ENCODE data around the gene STIL.
"Not testable (repeated sequence)": the region's sequence is repeated elsewhere in the genome, so short reads cannot be mapped to it uniquely, and the experiment has no call there.

Gene STIL

DNA sequence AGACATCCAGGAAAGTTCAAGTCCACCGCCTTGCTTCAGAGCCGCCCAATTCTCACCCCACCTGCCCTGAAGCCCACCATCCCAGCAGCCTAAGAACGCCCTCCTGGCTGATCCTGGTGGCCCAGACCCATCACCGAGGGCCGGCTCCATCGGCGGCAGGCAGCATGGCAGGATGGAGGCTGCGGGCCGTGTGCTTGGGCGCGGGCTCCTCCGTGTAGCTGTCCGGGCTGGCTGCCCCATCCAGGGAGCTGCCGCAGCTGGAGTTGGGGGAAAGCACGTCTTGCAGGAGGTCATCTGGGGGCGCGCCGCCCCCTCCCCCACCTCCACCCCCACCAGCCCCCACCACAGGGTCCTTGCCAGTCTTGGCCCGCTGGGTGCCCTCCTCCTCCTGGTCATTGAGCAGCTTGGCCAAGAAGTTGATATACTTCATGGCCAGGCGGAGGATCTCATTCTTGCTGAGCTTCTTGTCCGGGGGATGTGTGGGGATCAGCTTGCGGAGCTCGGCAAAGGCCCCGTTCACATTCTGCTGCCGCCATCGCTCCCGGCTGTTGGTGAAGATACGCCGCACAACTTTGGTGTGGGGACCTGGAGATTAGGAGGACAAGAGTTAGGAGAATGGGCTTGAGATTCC, 94.2 kb downstream of the STIL start:
- DNase-seq (ENCODE audit: low read depth) = no peak

DNA sequence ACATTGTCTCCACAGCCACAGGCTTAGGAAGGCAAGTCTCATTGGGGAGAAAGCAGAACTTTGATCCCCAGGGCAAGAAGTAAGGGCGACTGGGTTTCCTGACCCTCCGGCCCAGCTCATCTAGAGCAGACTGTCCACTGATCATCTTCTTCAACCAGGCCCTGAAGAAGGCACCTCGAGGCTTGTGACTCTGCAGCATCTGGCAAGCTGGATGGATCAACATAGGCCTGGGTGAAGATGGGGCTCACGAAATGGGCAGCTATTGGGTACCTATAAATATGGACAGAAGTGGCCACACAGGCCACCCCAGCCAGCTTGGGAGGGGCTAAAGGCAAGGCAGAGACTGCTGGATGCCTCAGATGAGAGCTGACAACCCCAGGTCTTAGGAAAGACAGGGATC, 94.9 kb downstream of the STIL start:
- no peak for DNase-seq (ENCODE audit: low read depth)

DNA sequence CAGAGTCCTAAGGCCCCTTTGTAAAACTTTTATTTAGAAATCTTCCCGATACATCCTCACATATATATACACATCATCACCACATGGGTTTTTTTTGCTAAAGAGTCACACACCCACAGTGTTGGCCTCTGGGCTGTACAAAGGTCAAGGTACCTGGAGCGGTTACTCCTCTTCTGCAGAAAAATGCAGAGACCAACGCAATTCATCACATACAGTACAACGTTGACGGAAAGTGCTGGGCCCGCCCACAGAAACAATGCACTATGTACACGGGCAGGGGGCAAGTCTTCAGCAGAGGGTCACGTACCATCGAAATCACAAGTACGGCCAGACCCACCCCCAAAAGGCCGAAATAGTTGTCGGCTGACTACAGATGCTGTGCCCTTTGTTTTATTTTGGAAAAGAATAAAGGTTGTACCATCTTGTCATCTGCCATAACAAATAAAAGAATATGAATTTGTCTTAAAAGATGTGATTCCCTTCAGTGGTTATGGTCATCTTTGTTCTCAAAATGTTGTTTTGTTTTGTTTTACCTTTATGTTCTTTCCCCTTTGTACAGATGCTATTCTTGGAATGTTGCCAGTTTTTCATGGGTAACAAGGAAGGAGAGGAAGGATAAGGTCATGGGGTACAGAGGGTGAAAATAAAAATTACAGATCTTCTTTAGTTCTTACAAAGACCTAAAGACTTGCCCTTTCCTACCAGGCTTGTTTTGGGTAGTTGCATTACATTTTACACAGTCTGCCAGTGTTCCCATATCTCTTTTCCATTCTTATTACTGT, 97.5 kb downstream of the STIL start:
- no peak for DNase-seq (ENCODE audit: low read depth)

DNA sequence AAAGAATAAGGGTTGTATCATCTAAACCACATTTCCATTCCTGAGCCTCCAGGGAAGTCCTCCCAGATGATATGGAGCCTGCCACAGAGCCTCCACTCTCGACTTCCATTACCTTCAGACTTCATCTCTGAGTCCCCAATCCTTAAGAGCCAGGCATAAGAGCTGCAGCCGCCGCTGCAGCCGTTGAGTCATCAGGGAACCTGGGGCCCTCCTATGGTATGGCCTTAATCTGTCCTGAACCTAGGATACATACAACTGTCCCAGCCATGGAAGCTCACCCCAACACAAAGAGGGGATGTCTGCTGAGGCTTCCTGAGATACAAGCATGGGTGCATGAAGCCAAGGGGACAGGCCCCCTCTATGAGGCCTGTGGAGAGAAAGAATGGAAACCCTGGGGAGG, 98.2 kb downstream of the STIL start:
- DNase-seq (ENCODE audit: low read depth) = no peak

DNA sequence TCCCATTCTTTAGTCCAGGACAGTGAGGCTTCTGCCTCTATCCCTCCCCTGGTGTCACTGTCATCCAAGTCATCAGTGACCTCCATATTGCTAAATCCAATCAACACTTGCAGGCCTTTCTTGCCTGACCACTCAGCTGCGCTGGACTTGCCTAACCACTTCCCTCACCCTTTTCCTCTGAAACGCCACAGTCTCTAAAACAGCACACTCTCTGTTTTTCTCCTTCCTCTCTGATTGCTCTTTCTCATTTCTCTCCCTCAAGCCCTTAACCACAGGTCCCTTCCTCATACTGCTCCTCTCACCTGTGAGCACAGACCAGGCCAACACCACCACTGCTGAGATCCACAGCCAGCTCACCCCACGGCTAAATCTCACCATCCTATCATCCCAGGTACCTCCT, 99.4 kb downstream of the STIL start:
- no peak for DNase-seq (ENCODE audit: low read depth)

DNA sequence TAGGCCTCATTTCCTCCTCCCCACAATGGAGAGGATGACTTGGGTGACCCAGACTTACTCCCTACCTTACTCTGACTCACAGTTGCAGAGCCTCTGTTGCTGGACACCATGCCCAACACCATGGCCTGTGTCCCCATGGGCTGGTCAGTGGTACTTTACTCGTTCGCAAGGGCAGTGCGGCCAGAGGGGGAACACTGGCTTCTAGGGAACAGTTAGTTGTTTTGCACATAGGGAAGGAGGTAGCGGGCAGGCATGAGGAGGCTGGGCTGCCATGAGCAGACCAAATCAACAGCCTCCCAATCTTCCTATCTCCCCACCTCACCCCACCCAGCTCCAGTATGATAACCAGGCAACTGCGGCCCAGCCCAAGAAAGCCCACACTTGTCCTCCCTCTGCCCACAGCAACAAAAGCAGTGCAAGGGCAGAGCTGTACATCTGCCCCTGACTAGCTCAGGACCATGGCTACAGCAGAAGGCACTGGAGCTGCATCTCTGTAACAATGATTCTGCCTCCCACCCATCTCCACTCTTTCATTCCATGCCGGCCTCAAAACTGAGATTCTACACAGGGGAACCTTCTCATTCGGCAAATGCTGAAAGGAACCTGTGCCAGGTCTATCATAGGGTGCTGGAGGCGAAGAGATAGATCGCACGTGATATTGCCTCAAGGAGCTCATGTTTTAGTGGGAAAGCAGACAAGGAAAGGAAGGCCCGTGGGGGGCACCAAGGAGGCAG, 100.5 kb downstream of the STIL start:
- DNase-seq (ENCODE audit: low read depth) = no peak

DNA sequence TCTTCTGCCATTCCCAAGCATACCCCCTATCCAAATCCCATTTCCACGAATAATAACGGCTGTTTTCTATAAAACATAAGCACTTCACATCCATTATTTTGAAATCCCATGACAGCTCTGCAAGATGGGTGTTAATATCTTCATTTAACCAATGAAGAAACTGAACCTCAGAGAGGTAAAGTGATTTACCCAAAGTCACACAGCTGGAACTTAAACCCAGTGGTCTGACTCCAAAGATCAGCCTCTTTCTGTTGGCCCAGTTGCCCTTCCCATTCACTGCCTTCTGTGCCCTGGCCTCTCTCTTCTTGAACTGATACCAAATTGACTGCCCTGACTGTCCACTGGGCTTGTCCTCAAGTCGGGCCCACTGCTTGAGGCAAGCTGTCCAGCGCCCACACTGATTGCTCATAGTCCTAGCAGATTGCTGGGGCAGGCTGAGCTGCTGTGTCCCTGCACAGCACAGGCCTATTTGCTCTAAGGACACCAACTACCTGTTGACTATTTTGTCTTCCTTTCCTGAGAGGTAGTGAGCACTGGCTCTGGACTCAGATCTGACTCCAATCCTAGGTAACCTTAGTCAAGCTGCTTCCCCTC, 101.2 kb downstream of the STIL start:
- no peak for DNase-seq (ENCODE audit: low read depth)

DNA sequence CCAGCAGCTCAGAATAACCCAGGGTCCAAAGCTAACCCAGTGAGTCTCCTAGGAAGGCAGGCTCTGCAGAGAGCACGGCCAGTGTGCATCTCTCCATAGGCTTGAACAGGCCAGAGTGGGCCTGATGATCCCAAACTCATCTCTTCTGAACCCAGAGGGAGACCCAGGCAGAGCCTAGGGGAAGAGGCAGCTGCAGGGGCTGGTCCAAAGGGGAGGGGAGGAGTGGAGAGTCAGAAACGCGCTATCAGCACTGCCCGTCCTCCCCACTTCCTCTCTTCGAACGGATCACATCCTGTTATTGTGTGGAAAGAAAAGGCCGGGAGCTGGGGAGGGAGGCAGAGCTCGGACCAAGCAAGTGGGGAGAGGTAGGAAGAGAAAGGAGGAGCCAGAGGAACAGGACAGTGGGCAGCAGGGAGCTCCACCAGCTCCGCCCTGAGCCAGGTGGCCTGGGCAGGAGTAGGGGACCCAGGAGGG, 102.1 kb downstream of the STIL start:
- DNase-seq (ENCODE audit: low read depth) = no peak

DNA sequence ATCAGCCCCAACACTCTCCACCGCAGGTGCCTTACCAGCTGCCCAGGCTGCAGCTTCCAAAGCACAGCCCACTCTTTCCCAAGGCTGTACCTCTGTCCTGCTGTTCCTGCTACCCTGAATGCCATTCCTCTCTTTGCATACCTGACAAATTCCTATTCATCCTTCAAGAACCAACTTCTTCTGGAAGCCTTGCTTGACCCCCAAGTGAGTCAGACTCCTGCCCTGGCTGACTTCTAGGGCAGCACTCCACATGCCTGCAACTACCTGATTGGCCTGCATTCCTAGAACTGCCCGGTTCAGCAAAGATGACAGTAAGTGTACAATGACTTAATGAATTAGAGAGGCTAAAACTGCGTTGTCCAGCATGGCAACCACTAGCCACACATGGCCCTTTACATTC, 103.3 kb downstream of the STIL start:
- no peak for DNase-seq (ENCODE audit: low read depth)

DNA sequence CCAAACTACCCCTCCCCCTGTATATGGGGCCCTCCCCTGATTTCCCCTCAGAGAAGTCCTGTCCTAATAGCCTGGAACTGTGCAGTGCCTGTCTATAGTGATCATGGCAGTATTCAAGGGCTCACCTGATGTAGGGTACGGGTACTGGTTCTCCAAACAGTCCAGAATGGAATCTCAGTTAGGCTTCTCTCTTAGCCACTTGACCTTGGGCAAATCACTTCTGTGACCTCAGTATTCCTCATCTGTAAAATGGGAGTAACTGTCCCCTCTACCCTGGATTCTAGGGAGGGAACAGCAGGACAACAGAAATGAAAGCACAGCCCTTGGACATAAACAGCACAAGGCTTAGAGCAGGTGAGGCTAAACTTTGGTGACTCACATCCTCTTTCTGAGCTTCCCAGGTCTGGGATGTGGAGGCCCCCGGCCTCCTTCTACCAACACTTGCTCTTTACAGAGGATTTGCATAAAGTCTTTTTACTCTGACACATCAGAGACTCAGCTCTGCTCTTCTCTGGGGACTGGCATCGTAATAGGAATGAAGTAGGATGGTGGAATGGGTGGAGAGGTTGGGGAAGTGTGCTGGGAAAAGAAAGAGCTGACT, 104.1 kb downstream of the STIL start:
- DNase-seq (ENCODE audit: low read depth) = no peak

DNA sequence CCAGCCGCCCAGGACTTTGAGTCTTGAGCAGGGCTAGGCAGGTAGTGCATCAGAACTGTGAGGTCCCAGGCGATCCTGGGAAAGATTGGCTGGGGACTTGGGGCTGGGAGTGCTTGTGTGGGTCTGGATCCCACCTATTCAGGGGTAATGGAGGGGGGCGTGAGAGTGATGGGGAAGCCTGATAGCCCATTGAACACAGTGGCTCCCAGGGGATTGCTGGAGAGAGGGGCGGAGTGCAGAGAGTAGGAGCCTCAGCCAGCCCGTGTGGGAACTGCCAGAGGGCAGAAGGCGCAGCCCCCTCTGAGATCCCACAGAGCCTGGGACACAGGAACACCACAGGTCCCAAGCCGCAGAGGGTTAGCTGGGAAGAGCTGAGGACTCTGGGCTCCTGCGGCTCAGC, 104.9 kb downstream of the STIL start:
- no peak for DNase-seq (ENCODE audit: low read depth)

DNA sequence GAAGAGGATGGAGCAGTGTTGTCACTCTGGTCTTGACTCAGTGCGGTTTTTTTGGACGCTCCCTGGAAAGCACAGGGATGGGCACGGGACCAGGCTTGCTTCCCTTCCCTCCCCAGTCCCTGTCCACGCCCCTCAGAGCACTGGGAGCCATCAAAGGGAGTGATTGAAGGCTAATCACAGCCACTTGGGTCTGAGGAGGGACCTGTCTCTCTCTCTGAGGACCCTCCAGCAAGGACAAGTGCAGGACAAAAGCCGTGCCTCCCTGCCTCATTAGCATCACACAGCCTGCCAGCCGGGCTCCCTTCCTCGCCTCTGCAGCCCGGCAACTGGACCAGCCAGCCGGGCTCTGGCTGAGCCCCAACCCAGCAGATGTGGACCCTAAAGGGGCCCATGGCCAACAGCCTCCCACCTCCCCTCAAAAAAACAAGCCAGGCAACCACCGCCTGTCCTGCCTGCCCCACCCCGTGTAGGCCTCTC, 105.5 kb downstream of the STIL start:
- DNase-seq (ENCODE audit: low read depth) = no peak

DNA sequence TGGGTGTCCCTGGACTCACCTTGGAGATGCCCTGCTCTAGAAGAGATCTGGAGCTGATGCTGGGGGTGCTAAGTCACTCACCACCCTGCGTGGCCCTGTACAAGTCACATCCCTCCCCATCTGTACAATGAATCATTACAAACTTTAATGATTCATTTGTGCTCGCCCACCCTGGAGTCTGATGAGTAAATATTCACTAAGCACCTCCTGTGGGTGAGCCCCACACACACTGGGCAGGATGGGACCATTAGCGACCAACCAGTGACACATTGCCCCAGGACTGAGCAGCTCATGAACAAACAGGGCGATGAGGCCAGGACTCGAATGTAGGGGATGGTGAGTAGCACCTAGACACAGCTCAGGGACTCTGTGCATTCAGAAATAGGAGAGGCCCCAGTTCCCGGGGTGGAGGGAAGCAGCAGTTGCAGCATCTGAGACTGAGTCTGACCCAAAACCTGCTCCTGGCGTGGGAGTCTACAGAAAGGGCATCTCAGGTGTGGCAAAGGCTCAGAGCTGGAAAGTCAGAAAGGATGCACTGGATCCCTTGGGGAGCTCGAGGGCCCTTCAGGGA, 106.1 kb downstream of the STIL start:
- no peak for DNase-seq (ENCODE audit: low read depth)

DNA sequence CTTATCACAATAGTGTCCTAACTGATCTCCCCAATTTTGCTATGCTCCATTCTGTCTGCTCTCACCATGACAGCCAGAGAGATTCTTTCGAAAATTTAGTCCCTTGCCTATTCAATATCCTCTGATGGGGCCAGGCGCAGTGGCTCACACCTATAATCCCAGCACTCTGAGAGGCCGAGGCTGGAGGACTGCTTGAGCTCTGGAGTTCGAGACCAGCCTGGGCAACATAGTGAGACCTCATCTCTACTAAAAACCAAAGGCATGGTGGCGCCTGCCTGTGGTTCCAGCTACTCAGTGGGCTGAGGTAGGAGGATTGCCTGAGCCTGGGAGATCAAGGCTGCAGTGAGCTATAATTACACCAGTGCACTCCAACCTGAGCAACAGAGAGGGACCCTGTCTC, 108.0 kb downstream of the STIL start:
- DNase-seq (ENCODE audit: low read depth) = no peak

DNA sequence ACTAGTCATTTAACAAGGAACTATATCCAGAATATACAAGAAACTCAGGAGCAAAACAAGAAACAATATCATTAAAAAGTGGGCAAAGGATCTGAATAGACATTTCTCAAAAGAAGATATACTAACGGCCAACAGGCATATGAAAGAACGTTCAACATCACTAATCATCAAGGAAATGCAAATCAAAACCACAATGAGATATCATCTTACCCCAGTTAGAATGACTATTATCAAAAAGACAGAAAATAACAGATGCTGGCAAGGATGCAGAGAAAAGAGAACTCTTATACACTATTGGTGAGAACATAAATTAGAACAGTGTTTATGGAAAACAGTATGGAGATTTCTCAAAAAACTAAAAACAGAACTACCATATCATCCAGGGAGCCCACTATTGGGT, 110.4 kb downstream of the STIL start:
- DNase-seq (ENCODE audit: low read depth) = not testable (repeated sequence)

DNA sequence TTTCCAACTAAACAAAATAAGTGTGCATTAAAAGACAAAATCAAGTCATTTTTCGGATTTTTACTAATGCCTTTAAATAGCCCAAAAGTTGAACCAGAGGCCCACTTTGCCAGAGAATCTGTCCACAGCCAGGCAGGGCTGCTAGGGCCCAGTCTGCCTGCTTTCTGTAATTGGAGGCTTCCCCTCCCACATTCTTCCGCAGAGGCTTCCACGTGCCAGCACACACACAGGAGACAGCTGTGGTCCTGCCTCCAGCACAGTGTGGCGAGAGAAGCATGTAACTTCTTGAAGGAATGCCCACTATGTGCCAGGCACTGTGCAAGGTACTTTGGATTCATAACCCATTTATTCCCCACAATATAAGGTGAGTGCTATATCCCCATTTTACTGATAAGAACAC, 112.8 kb downstream of the STIL start:
- no peak for DNase-seq (ENCODE audit: low read depth)

All from GM04503 (cell line).